IMR-90 (cell line): Measurements from ENCODE around the gene MUC21. TPM values are rescaled to one million over a fixed set of nuclear protein-coding genes. Genes with fewer than 3 reads are reported as not detected.
A peak's percentile ranks its signal among the peaks of the same experiment; 100 is the strongest.

Experiments used
- ATAC-seq: fragments of 200-7000 bp; cut with Tn5 transposase; 2 replicates; pipeline ENCODE4 v1.9.1; 2020; ENCODE audit warnings: low read depth, mild to moderate bottlenecking, moderate library complexity
- BruUV-seq: library from RNA; stranded (reverse); fragments of 400-500 nt; replicated peaks from 2 replicates; lab custom pipeline; 2021; lab: Mats Ljungman, UMichigan
- CTCF ChIA-PET: fragments of 300-600 bp; formaldehyde crosslinking; extraction: SDS; loops from one replicate; lab custom pipeline; 2021; ENCODE audit warnings: antibody characterized with exemption; lab: Yijun Ruan, JAX
- POLR2A ChIA-PET: fragments of 300-600 bp; sonication (Branson Sonifier 250); formaldehyde crosslinking; loops from one replicate; lab custom pipeline; 2022; ENCODE audit warnings: antibody characterized with exemption; ENCODE audit not compliant: unreplicated experiment; lab: Charles Lee
- DNase-seq: peaks from one replicate; pipeline ENCODE4 v3.0.0; 2013
- H2AFZ ChIP-seq: replicated peaks from 2 replicates; pipeline ENCODE3; 2013; ENCODE audit warnings: low read length, mild to moderate bottlenecking; ENCODE audit not compliant: poor library complexity
- H2AK5ac ChIP-seq: 2 replicates; pipeline ENCODE4 v1.6.1; 2013; ENCODE audit warnings: low read depth, low read length, inconsistent platforms
- H2AK9ac ChIP-seq: replicated peaks from 2 replicates; pipeline ENCODE3; 2013; ENCODE audit warnings: mild to moderate bottlenecking, low read depth, low read length, moderate library complexity; ENCODE audit not compliant: poor library complexity
- H2BK120ac ChIP-seq: 2 replicates; pipeline ENCODE4 v1.6.1; 2013; ENCODE audit warnings: low read depth, low read length, inconsistent platforms
- H2BK15ac ChIP-seq: 3 replicates; pipeline ENCODE4 v1.6.1; 2013; ENCODE audit warnings: low read depth, low read length, inconsistent platforms
- H2BK20ac ChIP-seq: 2 replicates; pipeline ENCODE4 v1.6.1; 2013; ENCODE audit warnings: low read depth, mild to moderate bottlenecking, inconsistent platforms, low read length, moderate library complexity
- H2BK5ac ChIP-seq: 2 replicates; pipeline ENCODE4 v1.6.1; 2013; ENCODE audit warnings: mild to moderate bottlenecking, low read depth, low read length, inconsistent platforms; ENCODE audit not compliant: poor library complexity, severe bottlenecking
- H3K14ac ChIP-seq: replicated peaks from 2 replicates; pipeline ENCODE4 v1.6.1; 2013; ENCODE audit warnings: low read depth, low read length, inconsistent platforms
- H3K18ac ChIP-seq: 2 replicates; pipeline ENCODE4 v1.6.1; 2013; ENCODE audit warnings: low read depth, low read length, control low read depth
- H3K23ac ChIP-seq: 2 replicates; pipeline ENCODE4 v1.6.1; 2013; ENCODE audit warnings: low read depth, low read length, inconsistent platforms
- H3K27ac ChIP-seq: 2 replicates; pipeline ENCODE4 v1.5.1; 2013; ENCODE audit warnings: mild to moderate bottlenecking, control low read depth, low read length; ENCODE audit not compliant: insufficient read depth
- H3K27me3 ChIP-seq: 2 replicates; pipeline ENCODE4 v1.6.1; 2013; ENCODE audit warnings: low read length; ENCODE audit not compliant: control insufficient read depth, insufficient read depth
- H3K36me3 ChIP-seq: 2 replicates; pipeline ENCODE4 v1.6.1; 2013; ENCODE audit warnings: low read length, mixed read lengths; ENCODE audit not compliant: control insufficient read depth, insufficient read depth
- H3K4ac ChIP-seq: 2 replicates; pipeline ENCODE4 v1.6.1; 2013; ENCODE audit warnings: low read depth, low read length, inconsistent platforms
- H3K4me1 ChIP-seq: 2 replicates; pipeline ENCODE4 v1.6.1; 2013; ENCODE audit warnings: low read length, mixed read lengths; ENCODE audit not compliant: control insufficient read depth, insufficient read depth
- H3K4me2 ChIP-seq: 2 replicates; pipeline ENCODE4 v1.6.1; 2013; ENCODE audit warnings: low read depth, mild to moderate bottlenecking, control low read depth, low read length, moderate library complexity
- H3K4me3 ChIP-seq: 2 replicates; pipeline ENCODE4 v1.5.1; 2013; ENCODE audit warnings: low read depth, mild to moderate bottlenecking, control low read depth, low read length, moderate library complexity; ENCODE audit not compliant: insufficient read depth
- H3K56ac ChIP-seq: 2 replicates; pipeline ENCODE4 v1.6.1; 2013; ENCODE audit warnings: low read length, inconsistent platforms; ENCODE audit not compliant: insufficient read depth; ENCODE audit errors: extremely low read depth
- H3K79me1 ChIP-seq, 2 experiments: 2 replicates each; pipeline ENCODE4 v1.6.1; 2013; ENCODE audit warnings: low read length in 2 of 2, inconsistent platforms in 1 of 2, low read depth in 1 of 2
- H3K9ac ChIP-seq: 2 replicates; pipeline ENCODE4 v1.6.1; 2013; ENCODE audit warnings: low read depth, low read length, control low read depth
- H3K9me1 ChIP-seq: 2 replicates; pipeline ENCODE4 v1.6.1; 2013; ENCODE audit warnings: low read length, inconsistent platforms; ENCODE audit not compliant: insufficient read depth
- H3K9me3 ChIP-seq: 2 replicates; pipeline ENCODE4 v1.6.1; 2013; ENCODE audit warnings: low read length; ENCODE audit not compliant: control insufficient read depth, insufficient read depth
- H4K20me1 ChIP-seq: 2 replicates; pipeline ENCODE4 v1.6.1; 2013; ENCODE audit warnings: low read length, inconsistent platforms; ENCODE audit not compliant: insufficient read depth
- H4K5ac ChIP-seq: 2 replicates; pipeline ENCODE4 v1.6.1; 2013; ENCODE audit warnings: mild to moderate bottlenecking, low read depth, low read length, control low read depth
- H4K8ac ChIP-seq, 2 experiments: 2 replicates each; pipeline ENCODE4 v1.6.1; 2013; ENCODE audit warnings: low read depth in 2 of 2, low read length in 2 of 2, control low read depth in 1 of 2, inconsistent platforms in 1 of 2
- H4K91ac ChIP-seq: 2 replicates; pipeline ENCODE4 v1.6.1; 2013; ENCODE audit warnings: low read depth, low read length, inconsistent platforms; ENCODE audit not compliant: insufficient read depth
- MAFK ChIP-seq: IDR thresholded peaks from 2 replicates; pipeline ENCODE4 v1.6.1; 2012; ENCODE audit warnings: low read depth, low read length, improper control_type of control experiment
- POLR2A ChIP-seq: IDR thresholded peaks from 2 replicates; pipeline ENCODE4 v1.6.1; 2012; ENCODE audit warnings: mild to moderate bottlenecking, low read depth, low read length
- WGBS, 2 experiments: methylation state at CpG; one replicate each; pipeline versions ENCODE4 v1.1.5 to v1.1.7; 2013; ENCODE audit warnings: missing lambda C conversion rate in 2 of 2; ENCODE audit not compliant: insufficient read length in 1 of 2; ENCODE audit errors: extremely low coverage in 2 of 2; 5-methylcytosine and 5-hydroxymethylcytosine counted together
- dilution Hi-C: fragments of 300-500 bp; cut with HindIII; formaldehyde crosslinking; loops from one replicate; pipeline ENCODE4 v1.14.3; 2018; ENCODE audit warnings: low sequenced_read_pairs; ENCODE audit not compliant: unreplicated experiment
- in situ Hi-C: fragments of 300-500 bp; cut with MboI; formaldehyde crosslinking; loops from 3 replicates; pipeline ENCODE4 v1.14.3; 2019; ENCODE audit warnings: low sequenced_read_pairs, inconsistent platforms, mixed read lengths
- intact Hi-C: fragments of 100-400 bp; cut with micrococcal nuclease; formaldehyde crosslinking; loops from 2 replicates; pipeline ENCODE4 v1.10.0; 2022
- polyA plus RNA-seq, 3 experiments: library from polyadenylated mRNA; depleted of rRNA; stranded (reverse); fragments of >200 nt; gene quantifications; 2 replicates each; pipeline ENCODE4 v1.2.3, GENCODE V29; 2012; ENCODE audit warnings: low replicate concordance in 1 of 3
- total RNA-seq: library from RNA; depleted of rRNA; stranded (reverse); fragments of >200 nt; gene quantifications from 2 replicates; pipeline ENCODE4 v1.2.3, GENCODE V29; 2012
- TF ChIP-seq, protein P1 (sequence below): fragments of 150-350 bp; IDR thresholded peaks from 2 replicates; pipeline ENCODE4 v1.6.1; 2016; ENCODE audit warnings: low read depth, mild to moderate bottlenecking, low read length, moderate library complexity, borderline replicate concordance

Gene MUC21
- total and polyA plus RNA-seq, 2 of the 4 experiments (the other 2 are of a cell fraction) = not detected

DNA sequence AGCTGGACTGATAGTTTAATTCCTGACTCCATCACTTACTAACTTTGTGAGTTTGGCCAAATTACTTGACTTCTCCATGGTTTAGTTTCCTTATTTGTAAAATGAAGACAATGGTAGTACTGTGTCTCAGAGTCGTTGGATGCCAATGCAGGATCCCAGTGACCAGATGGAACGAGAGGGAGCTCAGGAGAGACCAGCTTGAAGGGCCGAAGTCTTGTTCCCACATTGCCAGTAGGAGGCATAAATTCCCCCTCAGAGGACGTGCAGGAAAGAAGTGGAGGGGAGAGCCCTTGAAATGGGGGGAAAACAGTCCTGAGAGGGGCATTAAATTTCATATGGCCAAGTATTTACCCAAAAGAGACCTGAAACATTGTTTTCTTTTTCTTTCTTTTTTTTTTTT lies 24.6 kb downstream of the MUC21 start:
- POLR2A ChIA-PET = no interaction called here
- H3K9me3 ChIP-seq = no peaks in the 10 kb centered on the region
- H2BK20ac ChIP-seq = peak overlapping the region; percentile 27; the same call in 1 of the 2 replicates
- no peak overlapping the region for H4K5ac ChIP-seq
- intact Hi-C loops (no loop called here), dilution Hi-C loops (no loop called here), in situ Hi-C loops (no loop called here)
- CTCF ChIA-PET = interaction anchor here (0.6 to 1.3 kb wide), 2 partner anchors 43 to 62 kb away, joined by 3 to 4 read pairs; no protein-coding TSS in a partner anchor
- no peak overlapping the region for H4K8ac ChIP-seq
- H3K4ac ChIP-seq = 0 out of 2 replicates have a peak overlapping the region, but pooled peaks have one; percentile 4
- no peaks in the 10 kb centered on the region; the same call in 1 of the 2 replicates for H3K27me3 ChIP-seq
- no TSS peak for BruUV-seq
- H2AK5ac ChIP-seq = no peak overlapping the region
- H4K91ac ChIP-seq = no peak overlapping the region
- WGBS, 2 experiments = no CpG with 5 or more reads among the region's 4 CpGs
- H3K18ac ChIP-seq = no peak overlapping the region; the same call in 1 of the 2 replicates
- DNase-seq (no peak), ATAC-seq (no peak)
- H3K4me2 ChIP-seq = peak overlapping the region; percentile 63
- H3K23ac ChIP-seq = no peak overlapping the region
- H3K9ac ChIP-seq = no peak overlapping the region
- 0 out of 3 replicates have a peak overlapping the region, but pooled peaks have one; percentile 5 for H2BK15ac ChIP-seq
- H4K20me1 ChIP-seq = no peaks in the 10 kb centered on the region
- peaks cover 5% of the 10 kb centered on the region for H3K4me1 ChIP-seq
- no peak overlapping the region for H3K56ac ChIP-seq
- H2BK5ac ChIP-seq = no peak overlapping the region
- peak overlapping the region; percentile 44 for H2AK9ac ChIP-seq
- no peak overlapping the region for H3K4me3 ChIP-seq
- TF ChIP-seq, protein P1, sequence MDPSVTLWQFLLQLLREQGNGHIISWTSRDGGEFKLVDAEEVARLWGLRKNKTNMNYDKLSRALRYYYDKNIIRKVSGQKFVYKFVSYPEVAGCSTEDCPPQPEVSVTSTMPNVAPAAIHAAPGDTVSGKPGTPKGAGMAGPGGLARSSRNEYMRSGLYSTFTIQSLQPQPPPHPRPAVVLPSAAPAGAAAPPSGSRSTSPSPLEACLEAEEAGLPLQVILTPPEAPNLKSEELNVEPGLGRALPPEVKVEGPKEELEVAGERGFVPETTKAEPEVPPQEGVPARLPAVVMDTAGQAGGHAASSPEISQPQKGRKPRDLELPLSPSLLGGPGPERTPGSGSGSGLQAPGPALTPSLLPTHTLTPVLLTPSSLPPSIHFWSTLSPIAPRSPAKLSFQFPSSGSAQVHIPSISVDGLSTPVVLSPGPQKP = no peak
- TF ChIP-seq MAFK (no peak), POLR2A (no peak)
- 0 out of 2 replicates have a peak overlapping the region, but pooled peaks have one; percentile 28 for H3K14ac ChIP-seq
- H3K36me3 ChIP-seq = no peaks in the 10 kb centered on the region
- peaks cover 3% of the 10 kb centered on the region; the same call in 1 of the 2 replicates for H3K9me1 ChIP-seq
- H2BK120ac ChIP-seq = peak overlapping the region; percentile 3; the same call in 1 of the 2 replicates
- H3K27ac ChIP-seq = no peak overlapping the region
- peak overlapping the region; percentile 52 for H2AFZ ChIP-seq
- no peaks in the 10 kb centered on the region for H3K79me1 ChIP-seq
